MM.1S (cell line): ENCODE data around the gene UBE2S.

ENCODE experiments used
- CTCF ChIP-seq: fragments of 300-600 bp; sonication (generic); IDR thresholded peaks from 2 replicates; pipeline ENCODE4 v1.5.1; 2016; ENCODE audit warnings: antibody characterized with exemption, low read length, mixed read lengths
- EZH2 ChIP-seq: fragments of 300-600 bp; sonication (generic); optimal IDR thresholded peaks from 2 replicates; pipeline ENCODE3; 2017; ENCODE audit warnings: low read depth, mild to moderate bottlenecking, antibody characterized with exemption, low read length, mixed read lengths
- EZH2phosphoT487 ChIP-seq: fragments of 300-600 bp; sonication (generic); IDR thresholded peaks from 2 replicates; pipeline ENCODE4 v1.6.1; 2018; ENCODE audit warnings: antibody characterized with exemption, low read length

- TF ChIP-seq CTCF = no peak
- TF ChIP-seq EZH2phosphoT487 = no peak
- no peak for TF ChIP-seq EZH2
Observed at GRCh38 chr19:55353803-55354697, 53.5 kb downstream of the UBE2S start.
